Gastrocnemius medialis (tissue), 4 donors: ENCODE measurements around the gene INSYN2B. TPM values are rescaled to one million over a fixed set of nuclear protein-coding genes. Genes with fewer than 3 reads are reported as not detected.

Experiments
- ATAC-seq, 2 donors: fragments of 150-250 bp; one replicate each; pipeline ENCODE4 v1.9.1; 2016
- DNase-seq, 2 donors: peaks; one replicate each; pipeline ENCODE4 v3.0.0-alpha.2; 2019
- H3K27ac ChIP-seq, 4 donors: fragments of 200-600 bp; sonication (generic); 1 replicate in 1 of 4; 2 replicates in 3 of 4; pipeline ENCODE4 v1.5.1; 2016 to 2018; ENCODE audit warnings: mild to moderate bottlenecking in 2 of 4, moderate library complexity in 1 of 4
- H3K27me3 ChIP-seq, 3 donors: fragments of 200-600 bp; sonication (generic) in 2 of 3; 1 replicate in 1 of 3; 2 replicates in 2 of 3; pipeline versions ENCODE4 v1.5.1 to v1.6.0; 2016 to 2019; ENCODE audit warnings: mild to moderate bottlenecking in 1 of 3, moderate library complexity in 1 of 3
- H3K36me3 ChIP-seq, 2 donors: fragments of 200-600 bp; sonication (generic) in 1 of 2; one replicate each; pipeline ENCODE4 v1.5.1; 2017 to 2018
- H3K4me1 ChIP-seq, 2 donors: fragments of 200-600 bp; sonication (generic) in 1 of 2; one replicate each; pipeline ENCODE4 v1.5.1; 2016 to 2017; ENCODE audit warnings: mild to moderate bottlenecking in 2 of 2
- H3K4me3 ChIP-seq, 4 donors: fragments of 200-600 bp; sonication (generic) in 3 of 4; 1 replicate in 1 of 4; 2 replicates in 3 of 4; pipeline ENCODE4 v1.5.1; 2016 to 2019; ENCODE audit warnings: mild to moderate bottlenecking in 2 of 4
- H3K9me3 ChIP-seq, 3 donors: fragments of 200-600 bp; sonication (generic) in 2 of 3; 1 replicate in 1 of 3; 2 replicates in 2 of 3; pipeline ENCODE4 v1.5.1; 2016 to 2019
- CTCF ChIP-seq, 5 experiments: fragments of 450-650 bp in 3 of 5; fragments of 200-600 bp in 2 of 5; sonication (generic) in 2 of 5; IDR thresholded peaks in 4 of 5; conservative IDR thresholded peaks in 1 of 5; 1 replicate in 4 of 5; 2 replicates in 1 of 5; pipeline ENCODE4 v1.5.1; 2016 to 2019; ENCODE audit warnings: antibody characterized with exemption in 5 of 5, mild to moderate bottlenecking in 3 of 5, moderate library complexity in 3 of 5
- POLR2A ChIP-seq, 2 donors: fragments of 450-650 bp; IDR thresholded peaks; one replicate each; pipeline ENCODE4 v1.6.1; 2017; ENCODE audit warnings: antibody characterized with exemption in 2 of 2, mild to moderate bottlenecking in 2 of 2, moderate library complexity in 2 of 2
- in situ Hi-C, 4 donors: fragments of 200-750 bp; cut with MboI; loops; one replicate each; pipeline versions ENCODE4 v1.15.0 to v1.8.0; 2017; ENCODE audit warnings: low sequenced_read_pairs in 4 of 4
- intact Hi-C: fragments of 100-400 bp; cut with DNase I; formaldehyde crosslinking; loops from one replicate; pipeline ENCODE4 v1.15.1; 2023; ENCODE audit warnings: low total_unique reads
- total RNA-seq, 4 donors: library from RNA; depleted of rRNA; stranded (reverse); fragments of >200 nt; gene quantifications; one replicate each; pipeline versions ENCODE4 v1.1.0 to v1.2.3, GENCODE V29; 2016

Gene INSYN2B
- total RNA-seq, 4 donors from 2014 or later, result 0.07 TPM; not detected in 3

- H3K27ac ChIP-seq, result no peak overlapping the region
- in situ Hi-C loops, result no loop called here
Measured at GRCh38 chr5:169880012-169880663, 100.2 kb downstream of the INSYN2B start.

GRCh38 chr5:169876386-169876785 lies 103.9 kb downstream of the INSYN2B start:
- DNase-seq, result no peak
- Histone ChIP-seq H3K4me3 (no peak overlapping the region), H3K36me3 (no peaks in the 10 kb centered on the region), H3K4me1 (no peaks in the 10 kb centered on the region), H3K27ac (no peak overlapping the region), H3K27me3 (no peaks in the 10 kb centered on the region), H3K9me3 (no peaks in the 10 kb centered on the region)
- no peak for TF ChIP-seq POLR2A (IDR thresholded peaks at IDR 0.05)
- no peak for TF ChIP-seq CTCF (IDR thresholded peaks at IDR 0.05 in 4 of 5, conservative IDR thresholded peaks at IDR 0.05 in 1 of 5)
- in situ Hi-C loops (no loop called here), intact Hi-C loops (no loop called here)
- ATAC-seq, result no peak

More at GRCh38 chr5:169880012-169880663, 100.2 kb downstream of the INSYN2B start:
- TF ChIP-seq CTCF (IDR thresholded peaks at IDR 0.05 in 4 of 5, conservative IDR thresholded peaks at IDR 0.05 in 1 of 5), result no peak
- TF ChIP-seq POLR2A (IDR thresholded peaks at IDR 0.05), result no peak
- DNase-seq (no peak), ATAC-seq (no peak)
- H3K9me3 ChIP-seq, result no peaks in the 10 kb centered on the region
- no peak overlapping the region for H3K4me3 ChIP-seq
- no peaks in the 10 kb centered on the region for H3K36me3 ChIP-seq
- H3K4me1 ChIP-seq, result no peaks in the 10 kb centered on the region
- intact Hi-C loops, result no loop called here
- no peaks in the 10 kb centered on the region for H3K27me3 ChIP-seq

GRCh38 chr5:169875731-169876130 lies 104.6 kb downstream of the INSYN2B start:
- DNase-seq, result no peak
- H3K9me3 ChIP-seq, result no peaks in the 10 kb centered on the region
- in situ Hi-C loops, result no loop called here
- H3K36me3 ChIP-seq, result no peaks in the 10 kb centered on the region
- ATAC-seq, result no peak
- TF ChIP-seq CTCF (IDR thresholded peaks at IDR 0.05 in 4 of 5, conservative IDR thresholded peaks at IDR 0.05 in 1 of 5) (no peak), POLR2A (IDR thresholded peaks at IDR 0.05) (no peak)
- H3K27me3 ChIP-seq, result no peaks in the 10 kb centered on the region
- H3K4me1 ChIP-seq, result no peaks in the 10 kb centered on the region
- intact Hi-C loops, result no loop called here
- no peak overlapping the region for H3K27ac ChIP-seq
- H3K4me3 ChIP-seq, result no peak overlapping the region

- Histone ChIP-seq H3K27ac (peak overlapping the region in 3 of 4 donors; percentile 18 to 41 (median 35)), H3K27me3 (no peaks in the 10 kb centered on the region), H3K9me3 (no peaks in the 10 kb centered on the region), H3K4me1 (no peaks in the 10 kb centered on the region), H3K36me3 (no peaks in the 10 kb centered on the region), H3K4me3 (no peak overlapping the region)
- in situ Hi-C loops, result no loop called here
- intact Hi-C loops, result no loop called here
- TF ChIP-seq POLR2A (IDR thresholded peaks at IDR 0.05) (no peak), CTCF (IDR thresholded peaks at IDR 0.05 in 4 of 5, conservative IDR thresholded peaks at IDR 0.05 in 1 of 5) (no peak)
- peak; percentile 24 to 42 for DNase-seq
- peak; percentile 75 to 78 for ATAC-seq
Measured at GRCh38 chr5:169875091-169875728, 105.1 kb downstream of the INSYN2B start.
